IMR-90 (cell line): ENCODE measurements around the gene PTPN4. TPM values are rescaled to one million over a fixed set of nuclear protein-coding genes. Genes with fewer than 3 reads are reported as not detected.

ENCODE experiments used
- ATAC-seq: fragments of 200-7000 bp; cut with Tn5 transposase; 2 replicates; pipeline ENCODE4 v1.9.1; 2020; ENCODE audit warnings: low read depth, mild to moderate bottlenecking, moderate library complexity
- BruUV-seq: library from RNA; stranded (reverse); fragments of 400-500 nt; replicated peaks from 2 replicates; lab custom pipeline; 2021; lab: Mats Ljungman, UMichigan
- CTCF ChIA-PET: fragments of 300-600 bp; formaldehyde crosslinking; extraction: SDS; loops from one replicate; lab custom pipeline; 2021; ENCODE audit warnings: antibody characterized with exemption; lab: Yijun Ruan, JAX
- POLR2A ChIA-PET: fragments of 300-600 bp; sonication (Branson Sonifier 250); formaldehyde crosslinking; loops from one replicate; lab custom pipeline; 2022; ENCODE audit warnings: antibody characterized with exemption; ENCODE audit not compliant: unreplicated experiment; lab: Charles Lee
- DNase-seq: peaks from one replicate; pipeline ENCODE4 v3.0.0; 2013
- H2AFZ ChIP-seq: replicated peaks from 2 replicates; pipeline ENCODE3; 2013; ENCODE audit warnings: low read length, mild to moderate bottlenecking; ENCODE audit not compliant: poor library complexity
- H2AK5ac ChIP-seq: 2 replicates; pipeline ENCODE4 v1.6.1; 2013; ENCODE audit warnings: low read depth, low read length, inconsistent platforms
- H2AK9ac ChIP-seq: replicated peaks from 2 replicates; pipeline ENCODE3; 2013; ENCODE audit warnings: mild to moderate bottlenecking, low read depth, low read length, moderate library complexity; ENCODE audit not compliant: poor library complexity
- H2BK120ac ChIP-seq: 2 replicates; pipeline ENCODE4 v1.6.1; 2013; ENCODE audit warnings: low read depth, low read length, inconsistent platforms
- H2BK15ac ChIP-seq: 3 replicates; pipeline ENCODE4 v1.6.1; 2013; ENCODE audit warnings: low read depth, low read length, inconsistent platforms
- H2BK20ac ChIP-seq: 2 replicates; pipeline ENCODE4 v1.6.1; 2013; ENCODE audit warnings: low read depth, mild to moderate bottlenecking, inconsistent platforms, low read length, moderate library complexity
- H2BK5ac ChIP-seq: 2 replicates; pipeline ENCODE4 v1.6.1; 2013; ENCODE audit warnings: mild to moderate bottlenecking, low read depth, low read length, inconsistent platforms; ENCODE audit not compliant: poor library complexity, severe bottlenecking
- H3K14ac ChIP-seq: replicated peaks from 2 replicates; pipeline ENCODE4 v1.6.1; 2013; ENCODE audit warnings: low read depth, low read length, inconsistent platforms
- H3K18ac ChIP-seq: 2 replicates; pipeline ENCODE4 v1.6.1; 2013; ENCODE audit warnings: low read depth, low read length, control low read depth
- H3K23ac ChIP-seq: 2 replicates; pipeline ENCODE4 v1.6.1; 2013; ENCODE audit warnings: low read depth, low read length, inconsistent platforms
- H3K27ac ChIP-seq: 2 replicates; pipeline ENCODE4 v1.5.1; 2013; ENCODE audit warnings: mild to moderate bottlenecking, control low read depth, low read length; ENCODE audit not compliant: insufficient read depth
- H3K27me3 ChIP-seq: 2 replicates; pipeline ENCODE4 v1.6.1; 2013; ENCODE audit warnings: low read length; ENCODE audit not compliant: control insufficient read depth, insufficient read depth
- H3K36me3 ChIP-seq: 2 replicates; pipeline ENCODE4 v1.6.1; 2013; ENCODE audit warnings: low read length, mixed read lengths; ENCODE audit not compliant: control insufficient read depth, insufficient read depth
- H3K4ac ChIP-seq: 2 replicates; pipeline ENCODE4 v1.6.1; 2013; ENCODE audit warnings: low read depth, low read length, inconsistent platforms
- H3K4me1 ChIP-seq: 2 replicates; pipeline ENCODE4 v1.6.1; 2013; ENCODE audit warnings: low read length, mixed read lengths; ENCODE audit not compliant: control insufficient read depth, insufficient read depth
- H3K4me2 ChIP-seq: 2 replicates; pipeline ENCODE4 v1.6.1; 2013; ENCODE audit warnings: low read depth, mild to moderate bottlenecking, control low read depth, low read length, moderate library complexity
- H3K4me3 ChIP-seq: 2 replicates; pipeline ENCODE4 v1.5.1; 2013; ENCODE audit warnings: low read depth, mild to moderate bottlenecking, control low read depth, low read length, moderate library complexity; ENCODE audit not compliant: insufficient read depth
- H3K56ac ChIP-seq: 2 replicates; pipeline ENCODE4 v1.6.1; 2013; ENCODE audit warnings: low read length, inconsistent platforms; ENCODE audit not compliant: insufficient read depth; ENCODE audit errors: extremely low read depth
- H3K79me1 ChIP-seq, 2 experiments: 2 replicates each; pipeline ENCODE4 v1.6.1; 2013; ENCODE audit warnings: low read length in 2 of 2, inconsistent platforms in 1 of 2, low read depth in 1 of 2
- H3K9ac ChIP-seq: 2 replicates; pipeline ENCODE4 v1.6.1; 2013; ENCODE audit warnings: low read depth, low read length, control low read depth
- H3K9me1 ChIP-seq: 2 replicates; pipeline ENCODE4 v1.6.1; 2013; ENCODE audit warnings: low read length, inconsistent platforms; ENCODE audit not compliant: insufficient read depth
- H3K9me3 ChIP-seq: 2 replicates; pipeline ENCODE4 v1.6.1; 2013; ENCODE audit warnings: low read length; ENCODE audit not compliant: control insufficient read depth, insufficient read depth
- H4K20me1 ChIP-seq: 2 replicates; pipeline ENCODE4 v1.6.1; 2013; ENCODE audit warnings: low read length, inconsistent platforms; ENCODE audit not compliant: insufficient read depth
- H4K5ac ChIP-seq: 2 replicates; pipeline ENCODE4 v1.6.1; 2013; ENCODE audit warnings: mild to moderate bottlenecking, low read depth, low read length, control low read depth
- H4K8ac ChIP-seq, 2 experiments: 2 replicates each; pipeline ENCODE4 v1.6.1; 2013; ENCODE audit warnings: low read depth in 2 of 2, low read length in 2 of 2, control low read depth in 1 of 2, inconsistent platforms in 1 of 2
- H4K91ac ChIP-seq: 2 replicates; pipeline ENCODE4 v1.6.1; 2013; ENCODE audit warnings: low read depth, low read length, inconsistent platforms; ENCODE audit not compliant: insufficient read depth
- FOS ChIP-seq: fragments of 150-350 bp; IDR thresholded peaks from 2 replicates; pipeline ENCODE4 v1.6.1; 2016; ENCODE audit warnings: low read depth, low read length
- MAFK ChIP-seq: IDR thresholded peaks from 2 replicates; pipeline ENCODE4 v1.6.1; 2012; ENCODE audit warnings: low read depth, low read length, improper control_type of control experiment
- WGBS, 2 experiments: methylation state at CpG; one replicate each; pipeline versions ENCODE4 v1.1.5 to v1.1.7; 2013; ENCODE audit warnings: missing lambda C conversion rate in 2 of 2; ENCODE audit not compliant: insufficient read length in 1 of 2; ENCODE audit errors: extremely low coverage in 2 of 2; 5-methylcytosine and 5-hydroxymethylcytosine counted together
- dilution Hi-C: fragments of 300-500 bp; cut with HindIII; formaldehyde crosslinking; loops from one replicate; pipeline ENCODE4 v1.14.3; 2018; ENCODE audit warnings: low sequenced_read_pairs; ENCODE audit not compliant: unreplicated experiment
- in situ Hi-C: fragments of 300-500 bp; cut with MboI; formaldehyde crosslinking; loops from 3 replicates; pipeline ENCODE4 v1.14.3; 2019; ENCODE audit warnings: low sequenced_read_pairs, inconsistent platforms, mixed read lengths
- intact Hi-C: fragments of 100-400 bp; cut with micrococcal nuclease; formaldehyde crosslinking; loops from 2 replicates; pipeline ENCODE4 v1.10.0; 2022
- polyA plus RNA-seq, 3 experiments: library from polyadenylated mRNA; depleted of rRNA; stranded (reverse); fragments of >200 nt; gene quantifications; 2 replicates each; pipeline ENCODE4 v1.2.3, GENCODE V29; 2012; ENCODE audit warnings: low replicate concordance in 1 of 3
- total RNA-seq: library from RNA; depleted of rRNA; stranded (reverse); fragments of >200 nt; gene quantifications from 2 replicates; pipeline ENCODE4 v1.2.3, GENCODE V29; 2012

Gene PTPN4
- total and polyA plus RNA-seq, 2 of the 4 experiments (the other 2 are of a cell fraction), result 2.9 to 19.2 TPM

DNA sequence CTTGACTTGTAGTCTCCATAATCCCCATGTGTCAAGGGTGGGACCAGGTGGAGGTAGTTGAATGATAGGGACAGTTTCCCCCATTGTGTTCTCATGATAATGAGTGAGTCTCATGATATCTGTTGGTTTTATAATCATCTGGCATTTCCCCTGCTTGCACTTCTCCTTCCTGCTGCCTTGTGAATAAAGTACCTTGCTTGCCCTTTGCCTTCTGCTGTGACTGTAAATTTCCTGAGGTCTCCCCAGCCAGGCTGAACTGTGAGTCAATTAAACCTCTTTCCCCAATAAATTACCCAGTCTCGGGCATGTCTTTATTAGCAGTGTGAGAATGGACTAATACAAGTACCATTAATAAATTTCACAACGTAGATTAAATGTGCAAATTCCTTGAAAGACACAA lies 150.8 kb downstream of the PTPN4 start:
- CTCF ChIA-PET, result no interaction called here

More for the DNA sequence above, 150.8 kb downstream of the PTPN4 start:
- H3K9me1 ChIP-seq, result no peaks in the 10 kb centered on the region
- H3K36me3 ChIP-seq, result no peaks in the 10 kb centered on the region
- no peak overlapping the region for H2BK20ac ChIP-seq
- DNase-seq (no peak), ATAC-seq (no peak)
- no peak overlapping the region for H4K91ac ChIP-seq
- no peak overlapping the region for H3K56ac ChIP-seq
- H3K18ac ChIP-seq, result no peak overlapping the region
- H4K8ac ChIP-seq, result no peak overlapping the region
- dilution Hi-C loops (no loop called here), intact Hi-C loops (no loop called here), in situ Hi-C loops (no loop called here)
- no peak overlapping the region for H3K4ac ChIP-seq
- no peak overlapping the region for H3K9ac ChIP-seq
- H4K20me1 ChIP-seq, result no peaks in the 10 kb centered on the region
- no peak overlapping the region for H2AFZ ChIP-seq
- no peak overlapping the region for H2AK5ac ChIP-seq
- TF ChIP-seq FOS, result no peak
- TF ChIP-seq MAFK, result no peak
- no peak overlapping the region for H2BK120ac ChIP-seq
- no peaks in the 10 kb centered on the region for H3K79me1 ChIP-seq
- POLR2A ChIA-PET, result no interaction called here
- H2BK5ac ChIP-seq, result no peak overlapping the region
- H3K27ac ChIP-seq, result no peak overlapping the region
- H4K5ac ChIP-seq, result no peak overlapping the region
- no peak overlapping the region for H3K14ac ChIP-seq
- H3K4me1 ChIP-seq, result no peaks in the 10 kb centered on the region
- no peak overlapping the region for H2BK15ac ChIP-seq
- H3K27me3 ChIP-seq, result no peaks in the 10 kb centered on the region
- no TSS peak for BruUV-seq
- no peaks in the 10 kb centered on the region for H3K9me3 ChIP-seq
- WGBS, 2 experiments, result no CpG with 5 or more reads among the region's 2 CpGs
- no peak overlapping the region for H3K4me2 ChIP-seq
- no peak overlapping the region for H2AK9ac ChIP-seq
- no peak overlapping the region for H3K23ac ChIP-seq
- no peak overlapping the region for H3K4me3 ChIP-seq
